Ishikawa (cell line): ENCODE data around the gene COMMD4.

Source experiments
- CEBPB ChIP-seq: IDR thresholded peaks from 2 replicates; pipeline ENCODE4 v1.6.1; 2012
- CREB1 ChIP-seq: IDR thresholded peaks from 2 replicates; pipeline ENCODE4 v1.6.1; 2012; ENCODE audit warnings: low read depth
- EGR1 ChIP-seq: IDR thresholded peaks from 2 replicates; pipeline ENCODE4 v1.6.1; 2012
- EP300 ChIP-seq: IDR thresholded peaks from 2 replicates; pipeline ENCODE4 v1.6.1; 2012; ENCODE audit warnings: borderline replicate concordance
- FOXM1 ChIP-seq: IDR thresholded peaks from 2 replicates; pipeline ENCODE4 v1.6.1; 2012; ENCODE audit warnings: low read depth, borderline replicate concordance
- MAX ChIP-seq: IDR thresholded peaks from 2 replicates; pipeline ENCODE4 v1.6.1; 2012
- NFIC ChIP-seq: IDR thresholded peaks from 2 replicates; pipeline ENCODE4 v1.6.1; 2012
- RAD21 ChIP-seq: IDR thresholded peaks from 2 replicates; pipeline ENCODE4 v1.6.1; 2012; ENCODE audit warnings: low read depth
- REST ChIP-seq: IDR thresholded peaks from 2 replicates; pipeline ENCODE4 v1.6.1; 2012; ENCODE audit warnings: low read depth, mild to moderate bottlenecking
- TAF1 ChIP-seq: IDR thresholded peaks from 2 replicates; pipeline ENCODE4 v1.6.1; 2012; ENCODE audit warnings: low read depth, mild to moderate bottlenecking
- TCF12 ChIP-seq: IDR thresholded peaks from 2 replicates; pipeline ENCODE4 v1.6.1; 2012; ENCODE audit warnings: low read depth
- TEAD4 ChIP-seq: IDR thresholded peaks from 2 replicates; pipeline ENCODE4 v1.6.1; 2012
- USF1 ChIP-seq: IDR thresholded peaks from 2 replicates; pipeline ENCODE4 v1.6.1; 2012
- YY1 ChIP-seq: IDR thresholded peaks from 2 replicates; pipeline ENCODE4 v1.6.1; 2012; ENCODE audit warnings: low read depth
- ZBTB7A ChIP-seq: IDR thresholded peaks from 2 replicates; pipeline ENCODE4 v1.6.1; 2012; ENCODE audit warnings: low read depth

COMMD4 gene

GRCh38 chr15:75327491-75327890 is 8.4 kb upstream of the COMMD4 start:
- TF ChIP-seq FOXM1 (no peak), TCF12 (no peak), RAD21 (no peak), NFIC (no peak), TEAD4 (no peak), ZBTB7A (no peak), USF1 (no peak), YY1 (no peak), EGR1 (no peak), MAX (no peak), REST (no peak), CREB1 (no peak), EP300 (no peak), CEBPB (no peak), TAF1 (no peak)

GRCh38 chr15:75328493-75329314 is 7.2 kb upstream of the COMMD4 start:
- TF ChIP-seq EGR1: no peak
- TF ChIP-seq CREB1: no peak
- no peak for TF ChIP-seq CEBPB
- no peak for TF ChIP-seq TEAD4
- no peak for TF ChIP-seq USF1
- TF ChIP-seq FOXM1: no peak
- TF ChIP-seq RAD21: no peak
- TF ChIP-seq NFIC: no peak
- TF ChIP-seq YY1: no peak
- TF ChIP-seq REST: no peak
- no peak for TF ChIP-seq TCF12
- TF ChIP-seq TAF1: no peak
- no peak for TF ChIP-seq ZBTB7A
- TF ChIP-seq MAX: no peak
- TF ChIP-seq EP300: no peak

GRCh38 chr15:75329571-75329970 is 6.3 kb upstream of the COMMD4 start:
- TF ChIP-seq RAD21: no peak
- TF ChIP-seq TAF1: no peak
- TF ChIP-seq REST: no peak
- TF ChIP-seq USF1: no peak
- TF ChIP-seq TCF12: no peak
- TF ChIP-seq YY1: no peak
- no peak for TF ChIP-seq TEAD4
- no peak for TF ChIP-seq EP300
- no peak for TF ChIP-seq CREB1
- TF ChIP-seq EGR1: no peak
- no peak for TF ChIP-seq MAX
- TF ChIP-seq FOXM1: no peak
- no peak for TF ChIP-seq NFIC
- TF ChIP-seq CEBPB: no peak
- no peak for TF ChIP-seq ZBTB7A
